Measurements from ENCODE around the gene MSRB1.

Gene MSRB1

GRCh38 chr16:1972490-1972877 is 29.5 kb upstream of the MSRB1 start:
- no peaks in the 10 kb centered on the region for H3K27me3 ChIP-seq (ENCODE audit: insufficient read depth, low read depth)
- H3K9ac ChIP-seq: peak overlapping the region; percentile 93
- no peaks in the 10 kb centered on the region; the same call in 1 of the 2 replicates for H3K36me3 ChIP-seq (ENCODE audit: insufficient read depth)
- H3K4me2 ChIP-seq: peak overlapping the region; percentile 95
- H4K20me1 ChIP-seq (ENCODE audit: insufficient read depth): no peaks in the 10 kb centered on the region
- peak overlapping the region; percentile 78 for H3K27ac ChIP-seq
- H3K79me2 ChIP-seq (ENCODE audit: insufficient read depth, low read depth): peaks cover 20% of the 10 kb centered on the region
- H3K4me1 ChIP-seq (ENCODE audit: low read depth, poor library complexity, severe bottlenecking): peaks cover 10% of the 10 kb centered on the region
- H3K4me3 ChIP-seq (IDR thresholded peaks at IDR 0.05; ENCODE audit: insufficient read depth, low read depth, low read length): no peak overlapping the region
- no peak for TF ChIP-seq CTCF (conservative IDR thresholded peaks at IDR 0.05; ENCODE audit: low read depth, low read length)
- H2AFZ ChIP-seq (ENCODE audit: low read depth): peak overlapping the region; percentile 93

GRCh38 chr16:1971796-1972489 is 28.9 kb upstream of the MSRB1 start, which contains the start of gene TBL3:
TBL3 (plus strand) TSS chr16:1972053; CDS start chr16:1972165, 112 bp downstream.
- Histone ChIP-seq H3K79me2 (ENCODE audit: insufficient read depth, low read depth) (peaks cover 20% of the 10 kb centered on the region), H2AFZ (ENCODE audit: low read depth) (peak within 1 kb of the TSS; percentile 93), H3K27ac (peak within 1 kb of the TSS; percentile 78), H3K4me2 (peak within 1 kb of the TSS; percentile 95), H3K4me3 (IDR thresholded peaks at IDR 0.05; ENCODE audit: insufficient read depth, low read depth, low read length) (no peak within 1 kb of the TSS), H3K36me3 (ENCODE audit: insufficient read depth) (no peaks in the 10 kb centered on the region; the same call in 1 of the 2 replicates), H3K4me1 (ENCODE audit: low read depth, poor library complexity, severe bottlenecking) (peaks cover 10% of the 10 kb centered on the region), H3K9ac (peak within 1 kb of the TSS; percentile 93), H3K27me3 (ENCODE audit: insufficient read depth, low read depth) (no peaks in the 10 kb centered on the region), H4K20me1 (ENCODE audit: insufficient read depth) (no peaks in the 10 kb centered on the region)
- TF ChIP-seq CTCF (conservative IDR thresholded peaks at IDR 0.05; ENCODE audit: low read depth, low read length): no peak

GRCh38 chr16:1968146-1968953 is 25.4 kb upstream of the MSRB1 start:
- no peak for TF ChIP-seq CTCF (conservative IDR thresholded peaks at IDR 0.05; ENCODE audit: low read depth, low read length)
- H3K79me2 ChIP-seq (ENCODE audit: insufficient read depth, low read depth): peaks cover 19% of the 10 kb centered on the region

GRCh38 chr16:1966460-1966859 is 23.5 kb upstream of the MSRB1 start, which contains the start of gene RNF151:
RNF151 (plus strand) TSS chr16:1966856; CDS start chr16:1966882, 26 bp downstream.
- Histone ChIP-seq H2AFZ (ENCODE audit: low read depth) (no peak within 1 kb of the TSS), H3K9ac (peak within 1 kb of the TSS; percentile 77; the same call in 1 of the 2 replicates), H3K36me3 (ENCODE audit: insufficient read depth) (no peaks in the 10 kb centered on the region; the same call in 1 of the 2 replicates), H3K79me2 (ENCODE audit: insufficient read depth, low read depth) (peaks cover 9% of the 10 kb centered on the region; the same call in 1 of the 2 replicates), H3K4me2 (peak within 1 kb of the TSS; percentile 64; the same call in 1 of the 2 replicates), H3K27me3 (ENCODE audit: insufficient read depth, low read depth) (no peaks in the 10 kb centered on the region), H4K20me1 (ENCODE audit: insufficient read depth) (no peaks in the 10 kb centered on the region), H3K4me1 (ENCODE audit: low read depth, poor library complexity, severe bottlenecking) (peaks cover 4% of the 10 kb centered on the region), H3K27ac (no peak within 1 kb of the TSS; the same call in 1 of the 2 replicates), H3K4me3 (IDR thresholded peaks at IDR 0.05; ENCODE audit: insufficient read depth, low read depth, low read length) (no peak within 1 kb of the TSS)
- TF ChIP-seq CTCF (conservative IDR thresholded peaks at IDR 0.05; ENCODE audit: low read depth, low read length): no peak

More at GRCh38 chr16:1968146-1968953, 25.4 kb upstream of the MSRB1 start:
- Histone ChIP-seq H3K4me1 (ENCODE audit: low read depth, poor library complexity, severe bottlenecking) (peaks cover 10% of the 10 kb centered on the region), H3K36me3 (ENCODE audit: insufficient read depth) (no peaks in the 10 kb centered on the region; the same call in 1 of the 2 replicates), H3K27me3 (ENCODE audit: insufficient read depth, low read depth) (no peaks in the 10 kb centered on the region), H3K4me2 (no peak overlapping the region), H3K4me3 (IDR thresholded peaks at IDR 0.05; ENCODE audit: insufficient read depth, low read depth, low read length) (no peak overlapping the region), H3K9ac (no peak overlapping the region), H3K27ac (no peak overlapping the region), H2AFZ (ENCODE audit: low read depth) (no peak overlapping the region), H4K20me1 (ENCODE audit: insufficient read depth) (no peaks in the 10 kb centered on the region)
